D721Med (cell line): ENCODE data around the gene UCN2.

Experiments used
- DNase-seq: peaks from one replicate; pipeline ENCODE4 v3.0.0; 2011; ENCODE audit warnings: low spot score; ENCODE audit not compliant: insufficient read length
- FAIRE-seq: peaks from 2 replicates; lab custom pipeline; 2011; peaks lifted over from hg19 to GRCh38; lab: Jason Lieb, UNC
- TF ChIP-seq, protein P1 (sequence below): IDR thresholded peaks from 2 replicates; pipeline ENCODE4 v1.5.1; 2012; ENCODE audit warnings: mild to moderate bottlenecking, control low read depth; ENCODE audit not compliant: insufficient read depth; ENCODE audit errors: missing control alignments

Gene UCN2

DNA sequence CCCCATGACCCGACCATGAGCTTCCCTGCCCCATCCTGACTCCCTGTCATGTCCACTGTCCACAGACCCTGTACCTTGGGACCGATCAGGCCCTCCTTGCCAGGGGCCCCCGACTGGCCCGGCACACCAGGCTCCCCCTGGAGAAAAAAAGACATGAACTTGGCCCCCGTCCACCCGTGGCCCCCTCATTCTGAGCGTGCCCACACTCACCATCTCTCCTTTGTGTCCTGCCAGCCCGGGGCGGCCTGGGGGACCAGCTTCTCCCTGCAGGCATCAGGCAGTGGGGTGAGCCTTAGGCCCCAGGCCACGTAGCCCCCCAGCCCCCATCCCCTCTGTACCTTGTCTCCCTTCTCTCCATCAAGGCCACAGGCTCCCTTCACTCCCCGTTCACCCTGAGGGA lies 3.9 kb upstream of the UCN2 start:
- no peak for DNase-seq
- no peak for FAIRE-seq
- TF ChIP-seq, protein P1, sequence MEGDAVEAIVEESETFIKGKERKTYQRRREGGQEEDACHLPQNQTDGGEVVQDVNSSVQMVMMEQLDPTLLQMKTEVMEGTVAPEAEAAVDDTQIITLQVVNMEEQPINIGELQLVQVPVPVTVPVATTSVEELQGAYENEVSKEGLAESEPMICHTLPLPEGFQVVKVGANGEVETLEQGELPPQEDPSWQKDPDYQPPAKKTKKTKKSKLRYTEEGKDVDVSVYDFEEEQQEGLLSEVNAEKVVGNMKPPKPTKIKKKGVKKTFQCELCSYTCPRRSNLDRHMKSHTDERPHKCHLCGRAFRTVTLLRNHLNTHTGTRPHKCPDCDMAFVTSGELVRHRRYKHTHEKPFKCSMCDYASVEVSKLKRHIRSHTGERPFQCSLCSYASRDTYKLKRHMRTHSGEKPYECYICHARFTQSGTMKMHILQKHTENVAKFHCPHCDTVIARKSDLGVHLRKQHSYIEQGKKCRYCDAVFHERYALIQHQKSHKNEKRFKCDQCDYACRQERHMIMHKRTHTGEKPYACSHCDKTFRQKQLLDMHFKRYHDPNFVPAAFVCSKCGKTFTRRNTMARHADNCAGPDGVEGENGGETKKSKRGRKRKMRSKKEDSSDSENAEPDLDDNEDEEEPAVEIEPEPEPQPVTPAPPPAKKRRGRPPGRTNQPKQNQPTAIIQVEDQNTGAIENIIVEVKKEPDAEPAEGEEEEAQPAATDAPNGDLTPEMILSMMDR, result no peak

DNA sequence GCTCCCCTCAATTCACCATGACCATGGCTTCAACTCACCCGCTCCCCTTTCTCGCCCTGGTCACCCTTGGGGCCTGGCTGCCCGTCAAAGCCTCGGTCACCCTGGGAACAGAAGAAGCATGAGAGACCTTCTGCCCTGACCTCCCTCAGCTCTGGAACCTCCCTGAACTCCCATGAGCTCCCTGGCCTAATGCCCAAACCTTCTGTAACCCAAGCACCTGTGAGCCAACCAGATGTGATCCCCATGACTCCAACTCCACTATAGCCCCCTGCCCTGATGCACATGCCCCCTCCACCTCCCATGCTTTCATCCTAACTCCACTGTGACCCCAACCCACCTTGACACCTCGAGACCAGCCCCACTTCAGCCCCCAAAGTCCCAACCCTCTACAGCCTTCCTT lies 3.5 kb upstream of the UCN2 start:
- DNase-seq, result no peak
- FAIRE-seq, result no peak
- TF ChIP-seq, protein P1, result no peak

DNA sequence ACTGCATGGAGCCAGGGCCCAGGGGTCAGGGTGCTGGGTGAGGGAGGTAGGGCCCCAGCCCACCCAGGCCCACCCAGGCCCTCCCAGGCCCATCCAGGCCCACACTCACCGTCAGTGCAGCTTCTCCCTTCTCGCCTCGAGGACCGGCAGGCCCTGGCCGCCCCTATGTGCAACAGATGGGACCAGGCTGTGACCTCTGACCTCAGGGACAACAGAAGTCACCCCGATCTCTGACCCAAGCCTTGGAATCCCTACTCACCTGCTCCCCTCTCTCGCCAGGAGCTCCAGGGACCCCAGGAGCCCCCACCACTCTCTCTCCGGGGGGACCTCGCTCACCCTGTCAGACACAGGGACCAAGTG lies 2.8 kb upstream of the UCN2 start:
- FAIRE-seq (no peak), DNase-seq (no peak)
- TF ChIP-seq, protein P1, result no peak

DNA sequence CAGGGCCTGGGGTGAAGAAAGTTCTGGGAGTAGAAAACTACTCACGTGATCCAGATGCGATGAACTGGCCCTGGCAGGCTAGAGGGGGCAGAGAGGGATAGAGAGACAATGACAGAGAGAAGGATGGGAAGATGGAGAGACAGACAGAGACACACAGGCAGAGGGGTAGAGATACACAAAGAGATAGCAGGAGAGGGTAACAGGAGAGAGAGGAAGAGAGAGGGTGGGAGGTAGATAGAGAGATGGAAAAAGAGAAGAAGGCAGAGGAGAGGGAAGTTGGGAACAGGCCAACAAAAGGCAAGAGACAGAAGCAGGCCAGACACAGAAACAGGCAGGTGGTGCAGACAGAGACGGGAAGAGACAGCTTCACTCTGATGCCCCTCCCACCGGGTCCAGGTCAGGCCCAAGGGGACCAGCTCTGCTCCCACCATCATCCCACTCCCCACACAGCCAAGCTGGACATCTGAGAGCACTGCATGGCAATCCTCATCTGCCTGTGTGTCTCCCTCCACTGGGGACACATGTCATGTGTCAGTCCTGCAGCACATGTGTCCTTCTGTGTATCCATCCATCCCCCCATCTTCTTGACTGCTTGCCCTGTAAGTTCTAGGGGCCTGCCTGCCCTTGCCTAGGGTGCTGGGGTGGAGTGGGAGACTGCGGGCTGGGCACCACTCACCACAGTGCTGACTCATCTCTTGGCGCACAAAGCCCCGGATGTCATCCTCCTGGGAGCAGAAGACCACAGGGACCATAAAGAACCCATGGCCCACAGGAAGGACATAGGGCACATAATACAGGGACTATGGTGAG lies 2.2 kb upstream of the UCN2 start:
- DNase-seq (no peak), FAIRE-seq (no peak)
- TF ChIP-seq, protein P1, result no peak

DNA sequence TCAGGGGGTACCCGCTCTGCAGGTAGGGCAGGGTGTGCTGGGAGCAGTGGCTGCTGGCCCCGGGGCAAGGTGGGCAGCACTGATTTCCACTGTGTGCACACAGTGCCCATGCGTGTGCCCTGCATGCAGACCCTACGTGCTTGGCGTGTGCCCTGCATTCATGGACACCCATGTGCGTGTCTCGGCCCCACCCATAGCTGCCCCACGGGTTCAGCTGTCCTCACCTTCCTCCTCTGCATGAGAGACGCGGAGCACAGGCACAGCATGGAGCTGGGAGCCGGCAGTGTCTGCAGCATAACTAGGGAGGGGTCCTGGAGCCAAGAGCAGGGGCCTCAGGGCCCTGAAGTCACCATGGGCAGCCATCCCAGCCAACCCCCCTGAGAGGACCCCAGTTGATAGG lies 1.6 kb upstream of the UCN2 start:
- TF ChIP-seq, protein P1, result no peak
- FAIRE-seq (no peak), DNase-seq (no peak)

DNA sequence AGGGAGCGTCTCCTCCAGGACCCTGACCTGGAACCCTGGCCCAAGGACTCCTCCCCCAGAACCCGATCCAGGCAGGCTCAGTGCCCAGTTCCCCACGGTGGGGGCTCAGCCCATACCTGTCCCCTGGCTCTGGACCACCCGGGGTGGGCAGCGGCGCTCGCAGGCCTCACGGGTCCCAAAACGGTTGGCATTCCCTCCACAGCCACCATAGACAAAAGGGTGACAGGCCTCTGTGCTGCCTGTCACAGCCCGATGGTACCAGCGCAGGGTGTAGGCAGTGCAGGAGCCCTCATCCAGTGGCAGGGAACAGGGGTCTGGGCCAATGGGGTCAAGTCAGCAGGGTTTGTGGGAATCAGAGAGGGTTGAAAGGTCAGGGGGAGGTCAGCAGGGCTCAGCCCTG lies 1.1 kb upstream of the UCN2 start:
- FAIRE-seq (no peak), DNase-seq (no peak)
- TF ChIP-seq, protein P1, result no peak

DNA sequence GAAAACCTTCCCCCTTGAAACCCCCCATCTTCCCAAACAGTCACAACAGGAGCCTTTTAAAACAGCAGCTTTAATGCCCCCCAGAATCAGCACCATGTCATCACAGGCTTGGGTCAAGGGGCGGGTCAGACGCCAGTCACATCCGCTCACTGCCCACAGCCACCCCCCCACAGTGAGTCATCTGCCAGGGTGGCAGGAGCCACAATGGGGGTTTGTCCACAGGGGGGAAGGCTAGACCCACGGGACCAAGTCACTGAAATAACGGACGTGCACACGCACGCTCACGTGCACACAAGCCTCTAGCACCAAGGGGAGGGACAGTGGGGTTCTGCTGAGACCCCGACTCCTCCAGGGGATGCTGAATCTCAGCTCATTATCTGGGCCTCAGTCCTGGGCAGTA lies 441 bp upstream of the UCN2 start:
- FAIRE-seq, result no peak
- peak; percentile 15 for DNase-seq
- TF ChIP-seq, protein P1, result no peak
